Measurements from ENCODE around the gene SNX21.

SNX21 gene

DNA sequence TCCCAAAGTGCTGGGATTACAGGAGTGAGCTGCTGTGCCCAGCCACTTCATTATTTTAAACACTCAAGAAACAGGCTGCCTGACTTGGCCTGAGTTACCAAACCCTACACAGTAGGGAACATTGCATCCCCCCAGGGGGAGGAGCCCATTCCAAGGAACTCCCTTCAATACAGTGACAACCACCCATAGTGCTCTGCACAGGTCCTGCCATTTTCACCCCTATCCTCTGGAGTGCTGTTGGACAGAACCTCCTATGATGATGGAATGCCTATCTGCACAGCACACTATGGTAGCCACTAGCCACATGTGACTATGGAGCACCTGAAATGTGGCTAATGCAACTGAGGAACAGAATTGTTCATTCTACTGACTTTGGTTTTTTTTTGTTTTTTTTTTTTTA lies 11.9 kb downstream of the SNX21 start:
- ChIA-PET CTCF (interaction anchor here (1.3 kb wide), 1 partner anchor 45 kb away, joined by 3 read pairs; no protein-coding TSS in a partner anchor), POLR2A (no interaction called here)
- no peak for DNase-seq (ENCODE audit: extremely low spot score)
- TF ChIP-seq CTCF (IDR thresholded peaks at IDR 0.05; ENCODE audit: control extremely low read depth, extremely low read depth, low read depth, missing control alignments) = no peak

- DNase-seq (ENCODE audit: extremely low spot score) = no peak
- ChIA-PET CTCF (no interaction called here), POLR2A (no interaction called here)
- no peak for TF ChIP-seq CTCF (IDR thresholded peaks at IDR 0.05; ENCODE audit: control extremely low read depth, extremely low read depth, low read depth, missing control alignments)
Observed at GRCh38 chr20:45848421-45848820, 14.8 kb downstream of the SNX21 start.

DNA sequence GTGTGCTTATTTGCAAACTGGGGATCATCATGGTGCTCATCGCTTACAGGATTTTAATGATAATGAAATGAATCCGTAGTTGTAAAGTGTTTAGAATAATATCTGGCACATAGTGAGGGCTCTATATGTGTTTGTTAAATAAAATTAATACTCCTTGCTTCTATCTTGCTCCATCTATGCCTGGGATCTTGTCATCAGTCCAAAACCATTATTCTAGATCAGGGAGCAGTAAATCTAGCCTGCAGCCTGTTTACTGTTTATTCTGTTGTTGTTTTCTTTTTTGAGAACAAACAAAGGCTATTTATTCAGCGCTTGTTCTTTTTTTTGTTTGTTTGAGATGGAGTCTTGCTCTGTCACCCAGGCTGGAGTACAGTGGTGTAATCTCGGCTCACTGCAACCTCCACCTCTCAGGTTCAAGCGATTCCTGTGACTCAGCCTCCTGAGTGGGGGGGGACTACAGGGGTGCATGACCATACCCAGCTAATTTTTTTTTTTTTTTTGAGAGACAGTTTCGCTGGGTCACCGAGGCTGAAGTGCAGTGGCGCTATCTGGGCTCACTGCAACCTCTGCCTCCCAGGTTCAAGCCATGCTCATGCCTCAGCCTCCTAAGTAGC lies 15.5 kb downstream of the SNX21 start:
- DNase-seq (ENCODE audit: extremely low spot score) = no peak
- ChIA-PET POLR2A (no interaction called here), CTCF (no interaction called here)
- TF ChIP-seq CTCF (IDR thresholded peaks at IDR 0.05; ENCODE audit: control extremely low read depth, extremely low read depth, low read depth, missing control alignments) = no peak

- no peak for TF ChIP-seq CTCF (IDR thresholded peaks at IDR 0.05; ENCODE audit: control extremely low read depth, extremely low read depth, low read depth, missing control alignments)
- POLR2A ChIA-PET = no interaction called here
- DNase-seq (ENCODE audit: extremely low spot score) = no peak
- CTCF ChIA-PET = interaction anchor here (1.4 kb wide), 1 partner anchor 9 kb away, joined by 4 read pairs; no protein-coding TSS in a partner anchor
Observed at GRCh38 chr20:45850238-45850637, 16.6 kb downstream of the SNX21 start.

- POLR2A ChIA-PET = interaction anchor here (0.8 kb wide), 1 partner anchor 9 kb away, joined by 3 read pairs; no protein-coding TSS in a partner anchor
- no peak for DNase-seq (ENCODE audit: extremely low spot score)
- CTCF ChIA-PET = interaction anchor here (1.4 kb wide), 1 partner anchor 9 kb away, joined by 4 read pairs; no protein-coding TSS in a partner anchor
- TF ChIP-seq CTCF (IDR thresholded peaks at IDR 0.05; ENCODE audit: control extremely low read depth, extremely low read depth, low read depth, missing control alignments) = no peak
Observed at GRCh38 chr20:45850926-45851325, 17.3 kb downstream of the SNX21 start.

GRCh38 chr20:45851501-45851900 lies 17.9 kb downstream of the SNX21 start:
- ChIA-PET CTCF (interaction anchor here (1.4 to 1.5 kb wide), 2 partner anchors 10 to 17 kb away, joined by 4 read pairs; partner anchors contain the start of gene SNX21), POLR2A (interaction anchor here (0.7 to 0.8 kb wide), 2 partner anchors 9 to 20 kb away, joined by 3 read pairs; no protein-coding TSS in a partner anchor)
- DNase-seq (ENCODE audit: extremely low spot score) = no peak
- no peak for TF ChIP-seq CTCF (IDR thresholded peaks at IDR 0.05; ENCODE audit: control extremely low read depth, extremely low read depth, low read depth, missing control alignments)
